GM15510 (cell line): ENCODE results near the gene TAB3.

ENCODE experiments used
- POLR2A ChIP-seq: IDR thresholded peaks from 3 replicates; pipeline ENCODE4 v1.6.1; 2011; ENCODE audit warnings: borderline replicate concordance; ENCODE audit not compliant: insufficient read length; ENCODE audit errors: extremely low read depth

TAB3 gene

GRCh38 chrX:30898886-30899285 lies 9.8 kb upstream of the TAB3 start:
- TF ChIP-seq POLR2A: no peak

GRCh38 chrX:30895370-30895769 lies 6.3 kb upstream of the TAB3 start:
- TF ChIP-seq POLR2A: no peak

- no peak for TF ChIP-seq POLR2A
Observed at GRCh38 chrX:30893206-30893605, 4.2 kb upstream of the TAB3 start.

DNA sequence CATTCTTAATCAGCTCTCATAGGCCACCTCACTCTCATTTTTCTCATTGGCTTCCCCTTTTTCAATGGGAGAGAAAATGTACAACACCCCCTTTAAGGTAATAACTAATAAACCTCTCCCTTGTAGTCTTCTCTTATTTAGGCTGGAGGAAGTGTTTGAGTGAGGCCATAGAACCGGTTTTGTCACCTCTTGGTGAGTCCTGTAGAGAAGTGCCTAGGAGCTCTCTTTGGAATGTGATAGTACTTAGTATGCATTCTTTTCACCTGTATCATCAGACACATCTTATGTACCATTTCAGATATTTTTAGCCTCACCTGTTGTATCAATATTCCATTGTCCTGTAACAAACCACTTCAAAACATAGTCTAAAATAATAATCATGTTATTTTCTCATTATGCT lies 3.5 kb upstream of the TAB3 start:
- no peak for TF ChIP-seq POLR2A

- no peak for TF ChIP-seq POLR2A
Observed at GRCh38 chrX:30888526-30889146, 418 bp downstream of the TAB3 start.

DNA sequence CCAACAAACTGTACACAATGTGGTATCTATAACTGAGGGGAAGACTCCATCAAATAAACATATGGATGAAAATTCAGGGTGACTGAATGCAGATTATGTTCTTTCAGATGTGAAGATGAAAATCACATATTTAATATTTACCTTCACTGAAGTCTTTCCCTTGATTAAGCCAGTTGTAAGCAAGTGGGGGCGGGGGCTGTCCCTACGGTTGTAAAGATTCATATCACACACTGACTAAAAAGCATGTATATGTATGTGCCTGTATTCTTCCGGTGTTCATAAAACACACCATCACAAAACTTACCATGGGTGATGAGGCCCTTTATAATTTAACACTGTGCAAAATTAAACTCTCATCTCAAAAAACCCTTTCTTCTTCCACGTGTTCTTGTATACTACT lies 1.3 kb downstream of the TAB3 start:
- TF ChIP-seq POLR2A: no peak

- no peak for TF ChIP-seq POLR2A
Observed at GRCh38 chrX:30887288-30887687, 1.8 kb downstream of the TAB3 start.

DNA sequence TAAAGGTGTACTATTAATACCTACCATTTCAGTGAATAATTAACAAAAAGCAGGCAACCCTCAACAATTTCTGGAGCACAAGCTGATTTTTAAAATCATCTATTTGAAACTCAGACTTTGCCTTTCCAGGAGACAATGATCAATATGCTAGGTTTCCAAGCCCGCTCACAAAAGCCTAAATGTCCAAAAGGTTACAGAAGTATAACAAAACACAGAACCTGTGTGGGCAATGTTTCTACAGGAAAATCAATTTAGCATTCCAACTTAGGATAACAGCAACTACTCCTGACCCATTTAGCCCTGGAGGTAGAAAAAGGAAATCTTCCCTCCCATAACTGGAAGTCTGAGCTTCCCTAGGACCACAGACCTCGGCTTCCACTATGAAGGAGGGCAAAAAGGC lies 3.9 kb downstream of the TAB3 start:
- TF ChIP-seq POLR2A: no peak

GRCh38 chrX:30883138-30883537 lies 5.9 kb downstream of the TAB3 start:
- TF ChIP-seq POLR2A: no peak

DNA sequence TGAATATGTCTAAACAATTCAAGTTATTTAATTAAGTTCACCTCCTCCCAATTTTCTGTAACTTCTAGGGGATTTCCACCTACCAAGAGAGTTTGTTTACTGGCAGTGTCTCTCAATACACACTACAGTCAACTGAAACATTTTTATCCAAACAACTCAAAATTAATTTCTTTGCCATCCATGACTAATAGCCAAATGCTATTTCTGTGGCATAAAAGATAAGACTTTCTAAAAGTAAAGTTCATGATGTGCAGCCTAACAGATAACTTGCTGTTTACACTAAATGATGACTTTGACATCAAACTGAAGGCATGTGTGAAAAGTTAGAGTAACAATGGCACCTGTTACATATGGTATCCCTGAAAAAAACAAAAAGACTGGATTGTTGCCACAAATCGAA lies 7.3 kb downstream of the TAB3 start:
- no peak for TF ChIP-seq POLR2A

DNA sequence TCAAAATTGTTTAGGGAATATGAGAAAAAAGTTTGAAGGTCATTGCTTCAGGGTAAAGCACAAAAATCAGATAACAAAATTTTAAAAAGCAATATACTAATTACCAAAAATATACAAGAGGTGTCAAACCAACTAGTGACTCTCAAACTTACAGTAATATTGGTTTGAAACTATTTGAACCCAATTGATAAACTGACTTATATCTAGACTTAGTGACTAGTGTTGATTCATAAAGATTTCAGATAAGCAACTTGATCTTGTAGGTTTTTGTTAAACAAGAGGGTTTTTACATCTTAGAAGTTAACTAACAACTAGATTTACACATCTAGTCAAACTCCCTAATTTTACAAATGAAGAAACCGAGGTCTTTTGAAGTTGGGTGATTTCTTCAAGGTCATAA lies 7.7 kb downstream of the TAB3 start:
- no peak for TF ChIP-seq POLR2A

DNA sequence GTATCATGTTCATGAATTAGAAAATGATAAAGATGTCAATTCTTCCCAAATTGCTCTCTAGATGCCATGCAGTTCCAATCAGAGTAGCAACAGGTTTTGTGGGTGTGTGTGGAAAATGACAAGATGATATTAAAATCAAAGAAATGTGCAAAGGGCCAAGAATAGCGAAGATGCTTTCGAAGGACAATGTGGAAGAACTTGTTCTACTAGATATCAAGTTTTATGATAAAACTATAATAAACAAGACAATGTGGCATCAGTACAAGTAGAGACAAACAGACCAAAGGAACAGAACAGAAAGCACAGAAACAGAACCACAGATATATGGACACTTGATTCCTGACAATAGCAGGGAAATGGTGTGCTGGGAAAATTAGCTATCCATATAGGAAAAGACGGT lies 9.0 kb downstream of the TAB3 start:
- TF ChIP-seq POLR2A: no peak

- TF ChIP-seq POLR2A: no peak
Observed at GRCh38 chrX:30876367-30876766, 12.7 kb downstream of the TAB3 start.

DNA sequence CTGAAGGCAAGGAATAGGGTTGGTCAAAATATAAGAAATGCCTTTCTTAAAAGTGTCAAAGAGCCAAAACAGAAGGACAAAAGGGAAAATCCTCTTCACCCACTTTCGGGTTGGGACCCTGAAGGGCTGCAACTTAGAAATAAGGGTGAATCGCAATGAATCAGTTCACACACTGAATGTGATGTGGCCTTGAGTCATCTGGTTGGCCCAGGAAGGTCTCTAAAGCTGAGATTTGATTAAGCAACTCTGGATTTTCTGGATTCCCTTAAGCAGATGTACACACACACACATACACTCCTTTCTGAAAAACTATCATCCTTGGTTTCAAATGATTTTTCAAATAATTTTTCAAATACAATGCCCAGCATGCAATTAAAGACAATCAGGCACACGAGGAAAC lies 13.1 kb downstream of the TAB3 start:
- no peak for TF ChIP-seq POLR2A

DNA sequence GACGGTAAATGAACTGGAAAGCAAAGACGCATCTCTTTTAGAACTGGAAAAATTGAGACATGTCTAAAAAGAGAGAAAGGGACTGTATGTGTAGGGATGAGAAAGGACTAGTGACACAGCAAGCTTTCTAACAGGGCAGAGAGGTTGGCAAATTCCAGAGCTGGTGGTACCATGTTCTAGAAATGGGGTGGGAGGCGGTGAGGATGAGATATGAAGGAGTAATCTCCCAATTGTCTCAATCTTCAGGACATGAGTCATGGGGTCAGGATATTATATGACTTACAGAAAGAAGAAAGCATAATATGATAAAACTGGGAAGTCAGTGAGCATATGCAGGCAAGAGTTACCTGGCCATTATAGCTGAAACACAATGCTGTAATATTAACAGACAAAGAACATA lies 14.2 kb downstream of the TAB3 start:
- TF ChIP-seq POLR2A: no peak

DNA sequence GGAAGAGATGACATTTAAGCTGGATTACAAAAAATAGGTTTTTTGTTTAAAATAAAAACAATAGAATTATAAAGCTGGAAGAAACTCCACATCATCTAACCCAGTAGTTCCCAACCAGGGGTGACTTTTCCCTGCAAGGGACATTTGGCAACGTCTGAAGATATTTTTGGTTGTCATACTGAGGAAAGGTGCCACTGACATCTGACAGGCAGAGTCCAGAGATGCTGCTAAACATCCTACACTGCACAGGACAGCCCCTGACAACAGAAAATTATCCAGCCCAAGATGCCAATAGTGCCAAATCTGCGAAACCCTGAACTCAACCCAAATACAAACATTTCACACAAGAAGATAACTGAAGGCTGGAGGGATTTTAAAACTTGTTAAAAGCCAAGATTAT lies 18.5 kb downstream of the TAB3 start:
- no peak for TF ChIP-seq POLR2A

- TF ChIP-seq POLR2A: no peak
Observed at GRCh38 chrX:30865612-30866011, 23.4 kb downstream of the TAB3 start.

DNA sequence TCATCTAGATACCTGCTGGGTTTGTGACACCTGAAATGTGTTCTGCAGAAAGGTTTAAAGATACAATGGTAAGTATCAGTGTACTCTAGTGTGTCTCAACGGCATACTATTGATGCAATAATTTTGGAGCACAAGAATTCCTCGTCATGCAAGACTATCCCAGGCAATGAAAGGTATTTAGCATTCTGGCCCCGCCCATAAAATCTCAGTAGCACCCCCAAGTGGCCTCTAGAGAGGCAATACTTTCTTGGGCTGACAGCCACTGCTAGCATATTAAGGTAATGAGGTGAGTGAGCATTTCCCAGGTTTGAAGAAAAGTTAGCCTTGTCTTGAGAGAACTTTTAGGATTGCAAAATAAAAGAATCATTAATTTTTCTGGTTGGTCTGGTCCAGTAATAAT lies 24.0 kb downstream of the TAB3 start:
- no peak for TF ChIP-seq POLR2A

DNA sequence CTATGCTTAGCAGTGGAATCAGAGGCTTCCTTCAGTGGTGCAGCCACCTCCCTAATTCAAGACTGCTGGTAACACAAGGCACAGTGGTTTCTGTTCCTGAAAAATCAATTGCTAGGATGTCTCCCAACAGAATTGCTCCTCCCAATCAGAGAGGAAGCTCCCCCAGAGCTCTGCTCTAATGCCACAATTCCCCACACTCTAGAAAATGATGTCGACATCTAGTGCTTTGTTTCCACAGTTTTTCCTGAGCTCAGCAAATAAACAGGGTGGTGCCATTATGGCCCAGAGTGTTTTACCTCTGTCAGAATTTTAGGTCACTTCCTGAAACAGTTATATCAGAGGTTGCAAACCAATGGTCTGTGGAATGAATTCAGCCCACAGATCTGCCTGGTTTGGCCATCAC lies 24.7 kb downstream of the TAB3 start:
- no peak for TF ChIP-seq POLR2A

- TF ChIP-seq POLR2A: no peak
Observed at GRCh38 chrX:30863974-30864373, 25.1 kb downstream of the TAB3 start.
